Measurements from ENCODE around the gene FAM89B.

FAM89B gene

DNA sequence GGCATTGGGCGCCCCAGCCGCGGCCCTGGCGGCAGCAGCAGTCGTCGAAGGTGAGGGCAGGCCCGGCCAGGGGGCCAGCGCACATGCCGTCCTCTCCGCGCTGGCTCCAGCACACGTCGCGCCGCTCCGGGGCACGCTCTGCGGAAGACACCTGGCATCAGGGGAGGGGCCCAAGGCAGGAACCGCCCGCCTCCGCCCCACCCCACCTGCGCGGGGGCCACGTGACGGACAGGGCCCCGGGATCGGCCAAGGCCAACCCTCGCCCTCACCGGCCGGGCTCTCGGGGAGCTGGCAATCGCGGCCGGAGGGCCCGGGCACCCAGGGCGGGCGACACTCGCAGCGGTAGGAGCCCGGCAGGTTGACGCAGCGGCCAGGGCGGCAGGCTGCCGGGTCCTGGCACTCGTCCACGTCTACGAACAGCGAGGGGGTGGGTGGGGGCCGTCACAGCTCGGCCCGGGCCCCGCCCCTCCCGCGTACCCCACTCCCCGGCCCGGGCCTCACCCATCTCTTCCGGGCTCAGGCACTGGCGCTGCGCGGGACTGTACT lies 32.5 kb upstream of the FAM89B start:
- ATAC-seq = peak; percentile 73 to 79

DNA sequence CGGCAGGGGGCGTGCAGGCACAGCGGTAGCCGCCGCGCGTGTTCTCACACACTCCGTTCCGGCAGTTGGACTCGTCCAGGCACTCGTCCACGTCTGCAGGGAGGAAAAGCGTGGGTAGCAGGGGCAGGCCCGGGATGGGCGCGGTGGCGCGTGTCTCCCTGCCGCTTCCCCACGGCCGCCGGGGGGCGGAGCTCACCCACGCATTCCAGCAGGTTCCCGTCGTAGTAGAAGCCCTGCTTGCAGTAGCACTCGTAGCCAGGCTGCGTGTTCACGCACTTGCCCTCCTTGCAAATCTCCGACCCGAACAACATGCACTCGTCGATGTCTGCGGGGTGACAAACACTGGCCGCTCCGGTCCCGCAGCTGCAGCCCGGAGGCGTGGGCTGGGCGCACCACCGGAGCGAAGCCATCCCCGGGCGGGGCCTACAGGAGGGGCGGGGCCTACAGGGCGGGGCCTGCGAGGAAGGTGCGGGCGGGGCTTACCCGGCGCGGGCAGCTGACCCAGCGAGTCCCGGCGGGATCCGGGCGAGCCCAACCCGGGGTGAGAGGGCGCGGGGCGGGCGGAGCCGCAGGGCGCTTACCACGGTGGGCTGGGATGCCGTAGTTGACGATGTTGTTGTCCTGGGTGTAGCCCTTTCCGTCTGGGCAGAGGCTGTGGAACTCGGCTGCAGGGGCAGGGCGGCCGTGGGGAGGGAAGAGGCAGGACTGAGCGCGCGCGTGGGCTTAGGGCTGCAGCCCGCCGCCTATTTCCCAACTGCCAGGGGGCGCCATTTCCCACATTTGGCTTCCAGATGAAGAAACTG lies 31.8 kb upstream of the FAM89B start:
- ATAC-seq = peak; percentile 85 to 86

DNA sequence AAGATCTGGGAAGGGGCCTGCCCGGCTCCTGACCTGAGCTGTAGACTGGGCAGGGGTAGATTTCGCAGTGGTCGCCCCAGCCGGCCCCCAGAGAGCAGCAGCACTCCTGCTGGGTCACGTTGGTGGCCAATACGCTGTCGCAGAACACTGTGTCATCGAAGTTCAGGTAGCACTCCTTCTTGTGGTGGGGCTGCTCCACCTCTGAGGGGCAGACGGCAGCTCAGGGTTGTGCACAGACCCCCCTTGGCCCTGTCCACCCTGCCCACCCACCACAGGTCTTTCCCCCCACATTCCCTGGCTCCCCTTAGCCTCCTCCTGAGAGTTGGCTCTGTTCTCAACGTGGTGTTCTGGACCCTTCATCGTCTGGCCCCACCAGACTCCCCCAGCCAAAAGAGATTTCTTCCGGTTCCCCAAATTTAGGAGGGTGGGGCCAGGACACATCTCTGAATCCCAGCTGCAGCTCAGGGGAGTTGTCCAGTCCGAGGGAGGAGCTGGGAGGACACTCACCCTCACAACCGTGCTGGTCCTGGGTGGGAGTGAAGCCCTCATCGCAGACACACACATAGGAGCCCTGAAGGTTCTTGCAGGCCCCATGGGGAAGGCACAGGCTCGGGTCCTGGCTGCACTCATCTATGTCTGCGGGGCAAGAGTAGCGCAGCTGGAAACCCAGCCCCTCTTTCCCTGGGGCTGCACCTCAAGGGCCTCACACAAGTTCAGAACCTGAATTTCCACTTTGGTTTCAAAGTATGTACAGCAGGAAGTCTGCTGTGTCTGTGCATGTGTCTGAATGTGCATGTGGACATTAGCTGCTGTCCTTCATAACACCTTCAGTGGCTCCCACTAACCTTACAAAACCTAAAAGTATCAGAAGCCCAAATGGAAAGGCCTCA lies 31.0 kb upstream of the FAM89B start:
- no peak for ATAC-seq

DNA sequence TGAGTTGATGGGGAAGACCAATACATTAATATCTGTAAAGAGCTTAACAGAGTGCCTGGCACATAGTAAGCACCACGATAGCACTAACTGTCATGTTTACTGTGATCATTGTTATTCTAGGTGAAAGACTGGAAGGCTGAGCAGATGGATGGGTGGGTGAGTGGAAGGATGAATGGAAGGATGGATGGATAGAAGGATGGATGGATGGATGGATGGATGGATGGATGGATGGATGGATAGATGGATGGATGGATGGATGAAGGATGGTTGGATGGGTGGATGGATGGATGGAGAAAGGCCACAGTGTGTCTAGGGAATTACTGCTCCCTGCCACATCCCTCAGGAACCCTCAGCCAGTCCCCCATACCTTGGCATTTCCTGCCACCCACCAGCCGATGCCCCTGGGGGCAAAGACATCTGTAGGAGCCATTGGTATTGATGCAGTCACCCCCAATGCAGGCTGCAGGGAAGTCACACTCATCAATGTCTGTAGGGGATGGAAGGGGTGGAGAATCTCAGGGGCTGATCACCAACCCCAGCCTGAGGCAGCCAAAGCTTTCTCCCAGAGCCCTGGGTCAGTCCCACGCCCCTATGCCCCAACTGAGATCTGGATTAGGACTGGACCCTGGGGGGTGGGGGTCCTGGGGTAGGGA lies 29.5 kb upstream of the FAM89B start:
- ATAC-seq = no peak

DNA sequence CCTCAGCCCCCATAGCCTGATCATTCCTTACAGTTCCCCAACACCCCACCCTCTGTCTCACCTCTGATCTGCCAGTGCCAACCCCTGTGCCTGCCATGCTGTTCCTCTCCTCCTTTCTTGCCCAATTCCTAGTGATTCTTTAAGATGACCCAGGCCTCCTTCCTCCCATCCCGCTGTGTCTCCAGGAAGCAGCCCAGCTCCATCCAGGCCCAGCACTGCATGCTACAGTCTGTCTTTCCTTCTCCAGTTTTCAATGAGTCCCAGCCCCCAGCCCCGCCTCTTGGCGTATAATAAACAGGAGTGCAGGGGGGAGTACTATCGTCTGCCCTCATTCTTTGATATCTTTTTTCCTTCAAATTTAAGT lies 26.5 kb upstream of the FAM89B start:
- ATAC-seq = no peak

DNA sequence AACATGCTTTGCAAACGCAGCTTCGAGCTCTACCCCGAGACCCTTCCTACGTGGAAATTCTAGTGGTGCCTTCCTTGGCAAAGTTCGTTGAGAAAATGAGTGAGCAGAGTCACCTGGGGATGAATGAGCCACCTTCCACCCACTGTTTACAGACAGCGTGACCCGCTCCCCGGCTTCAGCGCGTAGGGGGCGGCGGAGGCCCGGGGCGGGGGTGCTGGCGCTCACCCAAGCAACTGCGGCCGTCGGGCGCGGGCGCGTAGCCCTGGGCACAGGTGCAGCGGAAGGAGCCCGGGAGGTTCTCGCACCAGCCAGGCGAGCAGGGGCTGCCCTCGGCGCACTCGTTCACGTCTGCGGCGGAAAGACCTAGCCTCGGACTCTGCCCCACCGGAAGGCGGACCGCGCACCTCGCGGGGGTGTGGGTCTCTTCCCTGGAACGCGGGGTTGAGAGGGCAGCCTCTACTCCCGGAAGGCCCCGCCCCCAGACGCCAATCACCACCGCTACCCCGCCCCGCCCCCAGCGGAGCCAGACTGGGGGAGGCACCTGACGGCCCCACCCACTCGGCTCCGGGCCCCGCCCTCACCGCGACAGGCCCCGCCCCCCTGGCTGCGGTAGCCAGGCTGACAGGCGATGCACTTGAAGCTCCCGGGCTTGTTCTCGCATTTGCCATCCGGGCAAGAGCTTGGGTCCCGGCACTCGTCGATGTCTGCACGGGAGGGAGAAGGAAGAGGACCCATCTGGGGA lies 25.9 kb upstream of the FAM89B start:
- peak; percentile 79 to 86 for ATAC-seq

DNA sequence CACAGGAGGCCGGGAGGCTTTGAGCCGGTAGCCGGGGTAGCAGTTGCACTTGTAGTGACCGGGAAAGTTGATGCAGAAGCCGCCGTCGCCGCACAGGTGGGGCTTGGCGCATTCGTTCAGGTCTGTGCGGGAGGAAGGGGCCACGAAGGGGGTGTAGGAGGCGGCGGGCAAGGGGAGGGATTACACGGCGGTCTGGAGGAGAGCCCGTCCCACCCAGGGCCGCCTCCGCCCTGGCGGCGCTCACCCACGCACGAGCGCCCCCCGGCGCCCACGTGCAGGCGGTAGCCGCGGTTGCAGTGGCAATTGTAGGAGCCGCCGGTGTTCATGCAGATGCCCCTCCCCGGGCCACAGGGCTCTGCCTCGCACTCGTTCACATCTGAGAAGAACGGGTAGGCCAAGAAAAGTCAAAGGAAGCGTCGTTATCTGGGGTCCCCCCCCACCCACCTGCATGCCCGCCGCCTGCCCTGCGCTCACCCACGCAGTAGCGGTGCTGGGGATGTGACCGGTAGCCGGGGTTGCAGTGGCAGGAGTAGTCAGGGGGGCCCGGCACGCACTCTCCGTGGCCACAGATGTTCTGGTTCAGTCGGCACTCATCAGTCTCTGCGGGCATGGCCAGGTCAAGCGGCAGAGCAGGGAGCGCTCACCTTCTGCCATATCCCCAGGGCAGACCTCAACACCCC lies 24.8 kb upstream of the FAM89B start:
- no peak for ATAC-seq

DNA sequence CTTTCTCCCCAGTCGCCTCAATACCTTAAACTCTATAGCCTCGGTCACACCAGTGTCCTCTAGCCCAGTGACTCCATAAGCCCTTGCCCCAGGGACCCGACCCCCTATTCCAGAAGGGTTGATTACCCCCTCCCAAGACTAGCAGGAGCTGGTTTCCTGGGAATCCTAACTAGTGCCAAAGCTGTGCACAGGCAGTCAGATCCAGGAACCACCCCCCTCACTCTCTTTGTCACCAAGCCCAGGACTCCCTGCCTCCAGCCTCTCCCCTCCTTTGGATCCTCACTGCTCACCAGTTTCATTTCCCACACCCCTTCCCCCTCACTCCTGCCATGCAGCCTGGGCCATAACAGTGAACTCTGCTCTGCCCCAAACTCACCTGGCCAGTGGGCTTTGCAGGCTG lies 23.9 kb upstream of the FAM89B start:
- no peak for ATAC-seq

DNA sequence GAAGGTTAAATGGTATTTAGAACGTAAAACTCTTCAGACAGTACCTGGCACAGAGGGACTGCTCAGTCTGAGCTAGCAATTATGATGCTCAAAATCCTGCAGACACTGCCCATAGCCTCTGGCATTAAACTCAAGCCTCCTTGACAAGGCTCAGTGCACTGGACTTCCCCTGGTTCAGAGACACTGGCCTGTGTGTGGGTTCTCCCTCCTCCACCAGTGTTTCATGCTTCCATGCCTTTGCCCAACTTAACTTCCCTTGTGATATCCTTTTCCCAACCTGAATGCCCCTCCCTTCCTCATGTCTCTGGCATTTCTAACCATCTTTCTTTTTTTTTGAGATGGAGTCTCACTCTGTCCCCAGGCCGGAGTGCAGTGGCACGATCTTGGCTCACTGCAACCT lies 23.2 kb upstream of the FAM89B start:
- ATAC-seq = no peak

DNA sequence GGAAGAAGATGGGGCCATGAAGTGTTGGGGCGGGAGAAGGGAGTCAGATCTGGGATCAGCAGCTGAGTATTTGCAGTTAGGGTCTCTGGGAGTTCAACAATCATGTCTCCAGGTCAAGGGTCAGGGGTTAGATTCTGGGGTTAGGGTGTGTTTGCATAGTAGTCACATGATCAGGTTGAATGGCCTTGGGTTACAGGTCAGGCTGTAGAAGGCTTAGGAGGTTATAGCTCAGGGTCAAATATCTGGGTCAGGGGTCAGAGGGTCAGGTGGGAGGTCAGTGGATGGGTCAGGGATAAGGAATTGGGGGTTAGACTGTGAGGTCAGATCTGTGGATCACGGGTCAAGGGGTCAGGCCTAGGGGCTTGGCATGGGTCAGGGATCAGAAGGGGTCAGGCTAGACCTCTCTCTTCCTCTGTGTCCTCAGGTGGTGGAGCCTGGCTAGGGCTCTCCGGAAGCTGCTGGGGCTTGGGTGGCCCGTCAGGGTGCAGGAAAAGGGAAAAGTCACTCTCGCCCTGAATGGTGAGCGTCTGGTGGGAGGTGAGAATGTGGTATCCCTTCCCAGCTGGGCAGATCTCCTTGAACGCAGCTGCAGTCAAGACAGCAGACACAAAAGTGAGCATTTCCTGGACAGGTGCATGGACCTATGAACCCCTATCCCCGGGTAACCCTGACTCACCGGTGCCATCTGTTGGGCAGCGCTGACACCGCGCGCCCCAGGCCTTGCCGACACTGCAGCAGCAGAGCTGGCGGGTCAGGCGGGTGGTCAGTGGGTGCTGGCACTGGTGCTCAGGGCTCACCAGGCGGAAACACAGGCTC lies 20.6 kb upstream of the FAM89B start:
- peak; percentile 53 to 57 for ATAC-seq

DNA sequence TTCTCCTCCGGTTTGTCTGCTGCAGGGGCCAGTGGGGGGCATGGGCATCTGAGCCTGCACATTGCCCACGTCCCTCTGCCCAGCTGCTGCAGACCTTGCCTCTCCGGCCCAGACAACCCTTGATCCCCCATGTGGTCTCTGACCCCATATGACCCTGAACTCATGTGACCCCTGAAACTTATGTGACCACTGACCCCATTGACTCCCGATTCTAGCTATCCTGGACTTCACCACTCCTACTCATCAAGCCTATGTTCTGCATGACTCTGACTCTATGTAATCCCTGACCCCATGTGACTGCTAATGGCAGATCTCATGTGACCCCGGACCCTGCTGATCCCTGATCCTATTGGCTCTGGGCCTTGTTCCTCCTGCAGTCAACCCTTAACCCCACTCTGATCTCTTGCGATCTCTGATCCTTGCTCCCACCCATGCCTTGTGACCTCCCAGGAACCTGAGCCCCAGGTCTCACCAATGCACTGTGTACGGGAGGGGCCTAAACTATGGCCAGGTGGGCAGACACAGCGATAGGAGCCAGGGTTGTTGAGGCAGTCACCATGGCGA lies 19.9 kb upstream of the FAM89B start:
- no peak for ATAC-seq

DNA sequence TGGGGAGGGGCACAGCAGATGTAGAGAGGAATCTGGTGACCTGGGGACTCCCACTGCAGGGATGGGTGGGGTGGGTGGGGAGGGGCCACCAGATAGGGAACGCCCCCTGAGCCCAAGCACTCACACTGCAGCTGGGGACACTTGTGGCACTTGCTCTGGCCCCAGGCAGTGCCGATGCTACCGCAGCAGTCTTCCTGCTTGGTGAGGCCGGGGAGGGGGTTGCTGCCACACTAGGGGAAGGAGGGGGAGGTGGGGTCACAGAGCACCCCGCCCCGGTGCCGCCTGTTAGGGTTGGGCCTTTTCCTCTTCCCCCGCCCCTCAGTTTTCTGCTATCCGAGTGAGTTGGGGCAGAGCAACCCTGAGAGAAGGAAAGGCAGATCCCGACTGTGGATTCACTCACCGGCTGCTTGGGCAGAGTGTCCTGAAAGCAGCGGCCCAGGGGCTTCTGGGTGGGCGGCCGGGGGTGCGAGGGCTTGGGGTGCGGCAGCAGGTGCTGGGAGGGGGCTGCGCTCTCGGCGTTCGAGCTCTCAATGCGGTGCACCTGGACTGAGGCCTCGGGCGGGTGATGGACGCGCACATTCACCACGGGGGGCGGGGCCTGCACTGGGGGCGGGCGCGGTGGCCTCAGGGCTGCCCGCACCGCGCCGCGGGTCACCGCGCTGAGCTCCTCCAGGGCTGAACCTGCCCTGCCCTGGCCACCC lies 18.9 kb upstream of the FAM89B start:
- ATAC-seq = peak; percentile 20 to 25

DNA sequence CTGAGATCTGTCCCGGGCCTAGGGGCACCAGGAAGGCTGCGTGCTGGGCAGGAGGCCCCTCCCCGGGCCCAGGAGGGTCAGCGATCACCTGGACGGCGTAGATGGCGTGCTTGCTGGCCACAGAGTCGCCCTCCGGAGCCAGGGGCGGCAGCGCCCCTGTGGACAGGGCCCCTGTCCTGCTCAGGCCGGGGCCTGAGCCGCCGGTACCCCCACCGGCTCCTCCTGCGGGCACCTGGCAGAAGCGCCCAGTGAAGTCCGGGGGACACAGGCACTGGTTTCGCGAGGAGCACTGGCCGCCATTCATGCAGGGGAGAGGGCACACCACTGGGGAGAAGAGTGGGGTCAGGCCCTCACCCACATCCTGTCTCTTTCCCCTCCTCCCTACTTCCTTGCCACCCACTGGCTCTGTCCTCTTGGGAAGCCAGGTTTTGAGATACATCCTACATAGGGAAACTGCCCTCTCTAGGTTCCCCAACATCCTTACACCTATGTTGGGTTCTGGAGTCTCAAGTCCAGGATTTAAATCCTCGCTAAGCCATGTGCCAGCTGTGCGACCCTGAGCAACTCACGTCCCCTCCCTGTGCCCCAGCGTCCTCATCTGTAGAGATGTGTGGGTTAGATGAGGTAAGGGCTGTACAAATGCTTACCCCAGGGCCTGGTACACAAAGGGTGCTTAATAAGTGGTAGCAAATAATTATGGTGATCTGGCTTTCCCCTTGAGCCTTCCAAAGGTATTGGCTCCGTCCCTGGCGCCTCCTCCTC lies 18.1 kb upstream of the FAM89B start:
- ATAC-seq = no peak

DNA sequence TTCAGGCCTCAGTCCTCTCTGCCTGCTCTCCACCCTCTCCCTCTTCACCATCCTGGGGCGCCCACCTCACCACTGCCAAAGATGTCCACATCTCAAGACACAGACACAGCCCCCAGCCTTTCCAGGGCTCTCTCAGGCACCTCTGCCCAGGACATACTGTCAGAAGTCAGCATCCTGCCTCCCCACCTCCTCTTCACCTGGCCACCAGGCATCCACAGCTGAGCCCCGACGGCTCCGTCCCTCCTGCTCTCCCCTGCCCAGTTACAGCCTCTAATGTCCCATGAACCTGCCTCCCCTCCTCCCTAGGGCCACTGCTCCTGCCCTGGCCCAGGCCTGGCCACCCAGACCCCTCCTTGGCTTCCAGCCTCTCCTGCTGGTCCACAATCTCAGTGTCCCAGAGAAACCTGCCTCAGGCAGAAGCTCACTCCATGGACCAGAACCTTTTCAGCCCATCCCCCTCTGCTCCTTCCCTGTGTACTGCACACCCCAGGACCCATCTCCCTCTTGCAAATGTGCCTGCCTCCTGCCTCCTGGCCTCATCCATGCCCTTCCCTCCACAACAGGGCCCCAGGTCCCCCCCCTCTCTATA lies 17.4 kb upstream of the FAM89B start:
- ATAC-seq = no peak

DNA sequence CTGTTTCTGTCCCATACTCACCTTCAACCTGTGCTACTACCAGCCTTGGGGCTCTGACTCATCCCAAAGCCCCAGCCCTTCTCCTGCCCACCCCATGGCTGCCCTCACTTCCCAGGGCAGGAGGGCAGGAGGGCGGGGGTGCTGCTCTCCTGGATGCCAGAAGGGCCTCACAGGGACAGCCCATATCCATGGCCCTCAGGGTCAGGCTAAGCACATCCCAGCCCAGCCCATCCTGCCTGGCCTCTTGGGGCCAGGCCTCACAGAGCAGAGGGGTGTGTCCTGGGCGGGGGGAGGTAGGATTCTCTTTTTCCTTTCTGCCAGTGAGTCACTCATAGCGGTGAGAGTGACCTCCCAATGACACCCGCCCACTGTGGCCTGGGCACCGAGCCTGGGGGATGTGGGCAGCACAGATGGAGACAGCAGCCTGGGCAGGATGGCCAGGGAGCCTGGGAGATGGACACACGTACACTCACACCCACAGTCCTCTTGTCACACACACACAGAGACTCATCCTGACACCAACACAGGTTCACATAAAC lies 16.6 kb upstream of the FAM89B start:
- ATAC-seq = peak; percentile 4 to 6

DNA sequence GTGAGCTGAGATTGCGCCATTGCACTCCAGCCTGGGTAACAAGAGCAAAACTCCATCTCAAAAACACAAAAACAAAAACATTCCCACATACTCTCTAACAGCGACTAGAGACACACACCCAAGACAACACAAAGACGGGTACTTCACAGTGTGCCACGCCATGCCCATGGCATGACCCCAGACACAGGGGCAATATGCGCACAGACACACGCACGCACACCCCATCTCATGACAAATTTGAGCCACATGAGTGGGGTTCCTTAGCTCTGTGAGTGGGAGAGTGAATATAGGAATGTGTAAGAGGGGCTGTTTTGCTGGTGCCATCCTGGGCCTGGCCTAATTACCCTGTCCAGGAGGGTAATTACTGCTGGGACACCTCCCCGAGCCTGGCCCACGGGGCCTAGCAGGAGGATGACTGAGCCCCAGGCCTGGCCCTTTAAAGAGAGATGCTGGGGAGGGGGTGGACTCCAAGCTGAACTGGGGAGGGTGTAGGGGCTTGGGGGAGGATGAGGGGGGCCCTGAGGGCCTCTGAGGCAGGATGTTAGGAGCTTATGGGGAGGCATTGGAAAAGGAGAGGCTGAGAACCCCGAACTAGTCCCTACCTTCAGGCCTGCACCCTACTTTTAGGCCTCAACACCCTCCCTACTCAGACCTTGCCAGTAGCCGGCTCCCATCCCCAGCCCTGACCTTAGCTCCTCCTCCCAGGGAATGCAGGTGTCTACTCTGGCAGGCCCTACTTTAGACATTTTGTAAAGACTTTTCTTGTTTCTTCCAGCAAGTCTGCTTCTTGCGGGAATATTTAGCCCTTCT lies 15.7 kb upstream of the FAM89B start:
- no peak for ATAC-seq

DNA sequence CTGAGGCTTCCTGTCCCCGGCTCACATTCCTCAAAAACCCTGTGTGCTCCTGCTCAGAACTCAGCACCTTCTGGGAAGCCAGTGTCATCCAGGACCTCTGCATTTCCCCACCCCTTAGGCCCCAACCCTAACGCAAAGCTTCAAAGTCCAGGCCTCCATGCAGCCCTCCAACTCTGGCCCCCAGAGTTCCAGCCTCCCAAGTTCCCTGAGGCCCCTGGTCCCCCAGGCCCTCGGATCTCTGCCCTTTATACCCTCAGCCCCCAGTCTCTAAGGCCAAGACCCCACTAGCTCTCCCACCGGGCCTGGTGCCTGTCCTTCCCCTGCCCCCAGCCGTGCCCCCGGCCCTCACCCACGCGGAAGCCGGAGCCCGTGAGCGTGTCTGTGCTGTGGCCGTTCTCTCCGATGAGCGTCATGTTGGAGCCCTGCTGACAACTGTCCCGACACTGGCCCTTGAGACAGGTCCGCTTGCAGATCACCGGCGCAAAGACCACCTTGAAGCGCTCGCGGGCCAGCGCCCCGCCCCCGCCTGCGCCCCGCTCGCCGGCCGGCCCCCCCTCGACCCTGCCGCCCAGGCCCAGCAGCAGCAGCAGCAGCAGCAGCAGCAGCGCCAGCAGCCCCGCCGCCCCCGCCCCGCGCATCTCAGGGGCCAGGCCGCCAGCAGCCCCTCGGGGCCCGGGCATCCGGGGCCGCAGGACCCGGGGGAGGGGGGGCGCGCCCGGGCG lies 14.9 kb upstream of the FAM89B start:
- ATAC-seq = no peak
